HL-60 (cell line): ENCODE measurements around the gene BATF3.

Experiments used
- DNase-seq, 2 experiments: peaks; one replicate each; pipeline ENCODE4 v3.0.0-alpha.2; 2010 to 2020; ENCODE audit warnings: low read depth in 1 of 2, low spot score in 1 of 2
- H3K27ac ChIP-seq: fragments of 250-450 bp; sonication (Bioruptor Pico); replicated peaks from 2 replicates; pipeline ENCODE4 v1.5.1; 2020; ENCODE audit warnings: mild to moderate bottlenecking, moderate library complexity
- H3K27me3 ChIP-seq: fragments of 250-450 bp; sonication (Bioruptor Pico); 2 replicates; pipeline ENCODE4 v1.5.1; 2021; ENCODE audit warnings: mild to moderate bottlenecking, moderate library complexity; ENCODE audit not compliant: insufficient read depth, poor library complexity, severe bottlenecking
- H3K4me3 ChIP-seq: replicated peaks from 2 replicates; pipeline ENCODE4 v1.5.1; 2011; ENCODE audit warnings: mild to moderate bottlenecking, control low read depth, low read length; ENCODE audit not compliant: insufficient read depth
- GABPA ChIP-seq: IDR thresholded peaks from 2 replicates; pipeline ENCODE4 v1.6.1; 2012; ENCODE audit warnings: low read depth
- POLR2AphosphoS5 ChIP-seq: IDR thresholded peaks from 2 replicates; pipeline ENCODE4 v1.6.1; 2012; ENCODE audit warnings: low read depth
- SPI1 ChIP-seq: IDR thresholded peaks from 2 replicates; pipeline ENCODE4 v1.6.1; 2012; ENCODE audit warnings: low read depth, mild to moderate bottlenecking, borderline replicate concordance
- TF ChIP-seq, protein P1 (sequence below): IDR thresholded peaks from 2 replicates; pipeline ENCODE4 v1.6.1; 2012; ENCODE audit warnings: low read depth; ENCODE audit not compliant: insufficient replicate concordance
- TF ChIP-seq, protein P2 (sequence below): IDR thresholded peaks from one replicate; pipeline ENCODE4 v1.5.1; 2011; ENCODE audit warnings: low read length, control low read depth, inconsistent platforms; ENCODE audit not compliant: insufficient read depth

Gene BATF3

DNA sequence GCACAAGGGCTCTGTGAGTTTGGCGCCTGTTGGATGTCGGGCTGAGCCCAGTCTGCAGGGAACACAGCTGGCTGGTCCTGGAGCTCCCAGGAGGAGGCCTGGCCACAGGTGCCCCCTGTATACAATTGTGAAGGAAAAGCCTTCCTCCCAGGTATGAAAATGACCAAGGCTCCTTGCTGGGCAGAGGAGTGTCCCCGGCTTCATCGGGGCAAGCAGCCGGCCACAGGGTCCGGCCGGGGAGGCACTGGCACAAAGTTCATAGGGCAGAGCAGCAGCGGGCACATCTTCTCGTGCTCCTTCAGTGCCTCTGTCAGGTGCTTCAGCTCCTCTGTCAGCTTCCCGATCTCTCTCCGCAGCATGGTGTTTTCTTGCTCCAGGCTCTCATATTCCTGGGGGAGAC is 13.0 kb downstream of the BATF3 start:
- no peak overlapping the region for H3K27ac ChIP-seq
- TF ChIP-seq, protein P1, sequence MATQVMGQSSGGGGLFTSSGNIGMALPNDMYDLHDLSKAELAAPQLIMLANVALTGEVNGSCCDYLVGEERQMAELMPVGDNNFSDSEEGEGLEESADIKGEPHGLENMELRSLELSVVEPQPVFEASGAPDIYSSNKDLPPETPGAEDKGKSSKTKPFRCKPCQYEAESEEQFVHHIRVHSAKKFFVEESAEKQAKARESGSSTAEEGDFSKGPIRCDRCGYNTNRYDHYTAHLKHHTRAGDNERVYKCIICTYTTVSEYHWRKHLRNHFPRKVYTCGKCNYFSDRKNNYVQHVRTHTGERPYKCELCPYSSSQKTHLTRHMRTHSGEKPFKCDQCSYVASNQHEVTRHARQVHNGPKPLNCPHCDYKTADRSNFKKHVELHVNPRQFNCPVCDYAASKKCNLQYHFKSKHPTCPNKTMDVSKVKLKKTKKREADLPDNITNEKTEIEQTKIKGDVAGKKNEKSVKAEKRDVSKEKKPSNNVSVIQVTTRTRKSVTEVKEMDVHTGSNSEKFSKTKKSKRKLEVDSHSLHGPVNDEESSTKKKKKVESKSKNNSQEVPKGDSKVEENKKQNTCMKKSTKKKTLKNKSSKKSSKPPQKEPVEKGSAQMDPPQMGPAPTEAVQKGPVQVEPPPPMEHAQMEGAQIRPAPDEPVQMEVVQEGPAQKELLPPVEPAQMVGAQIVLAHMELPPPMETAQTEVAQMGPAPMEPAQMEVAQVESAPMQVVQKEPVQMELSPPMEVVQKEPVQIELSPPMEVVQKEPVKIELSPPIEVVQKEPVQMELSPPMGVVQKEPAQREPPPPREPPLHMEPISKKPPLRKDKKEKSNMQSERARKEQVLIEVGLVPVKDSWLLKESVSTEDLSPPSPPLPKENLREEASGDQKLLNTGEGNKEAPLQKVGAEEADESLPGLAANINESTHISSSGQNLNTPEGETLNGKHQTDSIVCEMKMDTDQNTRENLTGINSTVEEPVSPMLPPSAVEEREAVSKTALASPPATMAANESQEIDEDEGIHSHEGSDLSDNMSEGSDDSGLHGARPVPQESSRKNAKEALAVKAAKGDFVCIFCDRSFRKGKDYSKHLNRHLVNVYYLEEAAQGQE = no peak
- TF ChIP-seq, protein P2, sequence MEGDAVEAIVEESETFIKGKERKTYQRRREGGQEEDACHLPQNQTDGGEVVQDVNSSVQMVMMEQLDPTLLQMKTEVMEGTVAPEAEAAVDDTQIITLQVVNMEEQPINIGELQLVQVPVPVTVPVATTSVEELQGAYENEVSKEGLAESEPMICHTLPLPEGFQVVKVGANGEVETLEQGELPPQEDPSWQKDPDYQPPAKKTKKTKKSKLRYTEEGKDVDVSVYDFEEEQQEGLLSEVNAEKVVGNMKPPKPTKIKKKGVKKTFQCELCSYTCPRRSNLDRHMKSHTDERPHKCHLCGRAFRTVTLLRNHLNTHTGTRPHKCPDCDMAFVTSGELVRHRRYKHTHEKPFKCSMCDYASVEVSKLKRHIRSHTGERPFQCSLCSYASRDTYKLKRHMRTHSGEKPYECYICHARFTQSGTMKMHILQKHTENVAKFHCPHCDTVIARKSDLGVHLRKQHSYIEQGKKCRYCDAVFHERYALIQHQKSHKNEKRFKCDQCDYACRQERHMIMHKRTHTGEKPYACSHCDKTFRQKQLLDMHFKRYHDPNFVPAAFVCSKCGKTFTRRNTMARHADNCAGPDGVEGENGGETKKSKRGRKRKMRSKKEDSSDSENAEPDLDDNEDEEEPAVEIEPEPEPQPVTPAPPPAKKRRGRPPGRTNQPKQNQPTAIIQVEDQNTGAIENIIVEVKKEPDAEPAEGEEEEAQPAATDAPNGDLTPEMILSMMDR = no peak
- TF ChIP-seq POLR2AphosphoS5 = no peak
- no peaks in the 10 kb centered on the region for H3K27me3 ChIP-seq
- no peak for DNase-seq
- no peak overlapping the region for H3K4me3 ChIP-seq

DNA sequence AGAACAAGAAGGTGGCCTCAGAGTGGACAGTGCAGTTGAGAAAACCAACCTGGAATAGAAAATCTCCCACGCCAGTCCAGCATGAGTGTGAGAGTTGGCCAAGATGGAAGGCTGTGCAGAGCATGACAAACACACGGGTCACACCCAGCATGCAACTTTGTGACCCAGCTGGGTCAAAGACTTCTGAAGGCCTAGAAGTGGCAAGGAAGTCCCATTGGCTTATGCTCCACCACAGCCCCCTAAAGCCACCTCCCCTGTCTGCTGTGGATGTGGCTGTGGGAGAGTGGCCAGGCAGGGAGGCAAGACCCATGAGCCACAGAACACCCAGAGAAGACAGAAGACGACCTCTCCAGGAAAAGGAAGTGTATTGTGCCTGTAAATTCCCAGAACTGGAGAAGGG is 13.6 kb downstream of the BATF3 start:
- no peak overlapping the region for H3K4me3 ChIP-seq
- H3K27me3 ChIP-seq = no peaks in the 10 kb centered on the region
- TF ChIP-seq GABPA = no peak
- no peak for TF ChIP-seq SPI1
- TF ChIP-seq POLR2AphosphoS5 = no peak
- TF ChIP-seq, protein P2 = no peak
- TF ChIP-seq, protein P1 = no peak
- no peak for DNase-seq
- no peak overlapping the region for H3K27ac ChIP-seq

DNA sequence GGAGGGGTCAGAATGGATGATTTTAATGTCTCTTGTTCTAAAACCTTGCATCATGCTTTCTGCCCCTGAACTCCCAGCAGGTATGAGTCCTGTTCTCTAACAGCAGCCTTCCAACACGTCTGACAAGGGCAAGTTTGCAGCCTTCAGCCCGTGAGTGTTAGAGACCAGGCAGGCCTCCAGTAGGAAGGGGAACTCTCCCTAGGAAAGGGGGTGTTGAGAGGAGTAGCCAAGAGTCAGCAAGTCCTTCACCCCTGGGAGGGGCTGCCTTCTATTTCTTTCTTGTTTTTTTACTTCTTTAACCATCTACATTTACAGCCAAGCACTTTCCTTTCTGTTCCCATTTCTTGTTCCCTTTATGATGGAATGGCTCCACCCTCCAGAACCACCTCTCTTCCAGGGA is 14.2 kb downstream of the BATF3 start:
- no peaks in the 10 kb centered on the region for H3K27me3 ChIP-seq
- no peak overlapping the region for H3K4me3 ChIP-seq
- no peak for TF ChIP-seq POLR2AphosphoS5
- TF ChIP-seq GABPA = no peak
- TF ChIP-seq, protein P1 = no peak
- no peak for TF ChIP-seq SPI1
- no peak for DNase-seq
- H3K27ac ChIP-seq = no peak overlapping the region
